OCI-LY7 (cell line): Measurements from ENCODE around the gene CD274.
"Not testable (repeated sequence)": the region's sequence is repeated elsewhere in the genome, so short reads cannot be mapped to it uniquely, and the experiment has no call there.

Experiments used
- CTCF ChIP-seq: fragments of 200-600 bp; sonication (generic); conservative IDR thresholded peaks from 2 replicates; pipeline ENCODE4 v1.5.1; 2014; ENCODE audit warnings: mild to moderate bottlenecking, antibody characterized with exemption, low read length, moderate library complexity, mixed read lengths
- EZH2phosphoT487 ChIP-seq: fragments of 200-600 bp; sonication (generic); IDR thresholded peaks from 2 replicates; pipeline ENCODE4 v1.6.1; 2018; ENCODE audit warnings: low read depth, borderline replicate concordance, mild to moderate bottlenecking, mixed run types, antibody characterized with exemption, low read length, moderate library complexity, mixed read lengths

GRCh38 chr9:5464831-5465330, 14.5 kb downstream of the CD274 start:
- TF ChIP-seq CTCF, EZH2phosphoT487: not testable (repeated sequence)
